ENCODE results near the gene FRMPD4.

FRMPD4 gene

GRCh38 chrX:12548341-12548740 is 410.1 kb downstream of the FRMPD4 start:
- DNase-seq (ENCODE audit: low spot score), result no peak
- no peaks in the 10 kb centered on the region for H3K4me1 Mint-ChIP-seq (ENCODE audit: low read depth)
- H3K9me3 Mint-ChIP-seq, result no peaks in the 10 kb centered on the region
- no peaks in the 10 kb centered on the region for H3K36me3 Mint-ChIP-seq (ENCODE audit: low read depth)
- no peak overlapping the region for H3K4me3 Mint-ChIP-seq
- H3K27ac Mint-ChIP-seq, result no peak overlapping the region
- H3K27me3 Mint-ChIP-seq (ENCODE audit: low read depth), result no peaks in the 10 kb centered on the region

GRCh38 chrX:12548746-12549145 is 410.5 kb downstream of the FRMPD4 start:
- H3K4me1 Mint-ChIP-seq (ENCODE audit: low read depth), result no peaks in the 10 kb centered on the region
- no peak overlapping the region for H3K27ac Mint-ChIP-seq
- no peak for DNase-seq (ENCODE audit: low spot score)
- no peaks in the 10 kb centered on the region for H3K27me3 Mint-ChIP-seq (ENCODE audit: low read depth)
- no peak overlapping the region for H3K4me3 Mint-ChIP-seq
- H3K36me3 Mint-ChIP-seq (ENCODE audit: low read depth), result no peaks in the 10 kb centered on the region
- H3K9me3 Mint-ChIP-seq, result no peaks in the 10 kb centered on the region

- Mint-ChIP-seq H3K4me3 (no peak overlapping the region), H3K9me3 (no peaks in the 10 kb centered on the region), H3K27me3 (ENCODE audit: low read depth) (no peaks in the 10 kb centered on the region), H3K36me3 (ENCODE audit: low read depth) (no peaks in the 10 kb centered on the region), H3K27ac (no peak overlapping the region), H3K4me1 (ENCODE audit: low read depth) (no peaks in the 10 kb centered on the region)
- no peak for DNase-seq (ENCODE audit: low spot score)
These were observed 415.9 kb downstream of the FRMPD4 start for GRCh38 chrX:12554206-12554605.

GRCh38 chrX:12563121-12563520 is 424.8 kb downstream of the FRMPD4 start:
- H3K36me3 Mint-ChIP-seq (ENCODE audit: low read depth), result no peaks in the 10 kb centered on the region
- no peaks in the 10 kb centered on the region for H3K9me3 Mint-ChIP-seq
- no peak for DNase-seq (ENCODE audit: low spot score)
- H3K4me3 Mint-ChIP-seq, result no peak overlapping the region
- H3K27ac Mint-ChIP-seq, result no peak overlapping the region
- H3K27me3 Mint-ChIP-seq (ENCODE audit: low read depth), result no peaks in the 10 kb centered on the region
- H3K4me1 Mint-ChIP-seq (ENCODE audit: low read depth), result no peaks in the 10 kb centered on the region

GRCh38 chrX:12564221-12564620 is 425.9 kb downstream of the FRMPD4 start:
- Mint-ChIP-seq H3K9me3 (no peaks in the 10 kb centered on the region), H3K4me1 (ENCODE audit: low read depth) (no peaks in the 10 kb centered on the region), H3K4me3 (no peak overlapping the region), H3K27me3 (ENCODE audit: low read depth) (no peaks in the 10 kb centered on the region), H3K36me3 (ENCODE audit: low read depth) (no peaks in the 10 kb centered on the region), H3K27ac (no peak overlapping the region)
- no peak for DNase-seq (ENCODE audit: low spot score)

GRCh38 chrX:12567857-12568256 is 429.6 kb downstream of the FRMPD4 start:
- H3K4me3 Mint-ChIP-seq, result no peak overlapping the region
- H3K4me1 Mint-ChIP-seq (ENCODE audit: low read depth), result no peaks in the 10 kb centered on the region
- H3K9me3 Mint-ChIP-seq, result no peaks in the 10 kb centered on the region
- no peaks in the 10 kb centered on the region for H3K36me3 Mint-ChIP-seq (ENCODE audit: low read depth)
- no peak for DNase-seq (ENCODE audit: low spot score)
- no peaks in the 10 kb centered on the region for H3K27me3 Mint-ChIP-seq (ENCODE audit: low read depth)
- H3K27ac Mint-ChIP-seq, result no peak overlapping the region

GRCh38 chrX:12570859-12571501 is 432.7 kb downstream of the FRMPD4 start:
- no peaks in the 10 kb centered on the region for H3K27me3 Mint-ChIP-seq (ENCODE audit: low read depth)
- H3K4me3 Mint-ChIP-seq, result no peak overlapping the region
- H3K4me1 Mint-ChIP-seq (ENCODE audit: low read depth), result no peaks in the 10 kb centered on the region
- H3K27ac Mint-ChIP-seq, result no peak overlapping the region
- no peaks in the 10 kb centered on the region for H3K36me3 Mint-ChIP-seq (ENCODE audit: low read depth)
- DNase-seq (ENCODE audit: low spot score), result no peak
- H3K9me3 Mint-ChIP-seq, result no peaks in the 10 kb centered on the region

- no peak for DNase-seq (ENCODE audit: low spot score)
- H3K4me1 Mint-ChIP-seq (ENCODE audit: low read depth), result no peaks in the 10 kb centered on the region
- no peaks in the 10 kb centered on the region for H3K9me3 Mint-ChIP-seq
- H3K27me3 Mint-ChIP-seq (ENCODE audit: low read depth), result no peaks in the 10 kb centered on the region
- no peak overlapping the region for H3K4me3 Mint-ChIP-seq
- H3K27ac Mint-ChIP-seq, result no peak overlapping the region
- no peaks in the 10 kb centered on the region for H3K36me3 Mint-ChIP-seq (ENCODE audit: low read depth)
These were observed 441.0 kb downstream of the FRMPD4 start for GRCh38 chrX:12579311-12579710.

GRCh38 chrX:12580548-12580947 is 442.3 kb downstream of the FRMPD4 start:
- no peak for DNase-seq (ENCODE audit: low spot score)
- Mint-ChIP-seq H3K36me3 (ENCODE audit: low read depth) (no peaks in the 10 kb centered on the region), H3K27ac (no peak overlapping the region)

GRCh38 chrX:12581546-12581945 is 443.3 kb downstream of the FRMPD4 start:
- Mint-ChIP-seq H3K9me3 (no peaks in the 10 kb centered on the region), H3K4me1 (ENCODE audit: low read depth) (no peaks in the 10 kb centered on the region), H3K27ac (no peak overlapping the region), H3K27me3 (ENCODE audit: low read depth) (no peaks in the 10 kb centered on the region), H3K36me3 (ENCODE audit: low read depth) (no peaks in the 10 kb centered on the region), H3K4me3 (no peak overlapping the region)
- DNase-seq (ENCODE audit: low spot score), result no peak

More at GRCh38 chrX:12580548-12580947, 442.3 kb downstream of the FRMPD4 start:
- no peak overlapping the region for H3K4me3 Mint-ChIP-seq
- H3K4me1 Mint-ChIP-seq (ENCODE audit: low read depth), result no peaks in the 10 kb centered on the region
- no peaks in the 10 kb centered on the region for H3K9me3 Mint-ChIP-seq
- no peaks in the 10 kb centered on the region for H3K27me3 Mint-ChIP-seq (ENCODE audit: low read depth)

- H3K27me3 Mint-ChIP-seq (ENCODE audit: low read depth), result no peaks in the 10 kb centered on the region
- no peak overlapping the region for H3K4me3 Mint-ChIP-seq
- no peaks in the 10 kb centered on the region for H3K9me3 Mint-ChIP-seq
- no peaks in the 10 kb centered on the region for H3K4me1 Mint-ChIP-seq (ENCODE audit: low read depth)
- no peak for DNase-seq (ENCODE audit: low spot score)
- H3K36me3 Mint-ChIP-seq (ENCODE audit: low read depth), result no peaks in the 10 kb centered on the region
- no peak overlapping the region for H3K27ac Mint-ChIP-seq
These were observed 444.4 kb downstream of the FRMPD4 start for GRCh38 chrX:12582649-12583048.

- DNase-seq (ENCODE audit: low spot score), result no peak
- H3K4me3 Mint-ChIP-seq, result no peak overlapping the region
- no peaks in the 10 kb centered on the region for H3K4me1 Mint-ChIP-seq (ENCODE audit: low read depth)
- H3K27me3 Mint-ChIP-seq (ENCODE audit: low read depth), result no peaks in the 10 kb centered on the region
- no peaks in the 10 kb centered on the region for H3K36me3 Mint-ChIP-seq (ENCODE audit: low read depth)
- H3K9me3 Mint-ChIP-seq, result no peaks in the 10 kb centered on the region
- H3K27ac Mint-ChIP-seq, result no peak overlapping the region
These were observed 445.3 kb downstream of the FRMPD4 start for GRCh38 chrX:12583543-12583942.

- Mint-ChIP-seq H3K4me1 (ENCODE audit: low read depth) (no peaks in the 10 kb centered on the region), H3K27me3 (ENCODE audit: low read depth) (no peaks in the 10 kb centered on the region), H3K27ac (no peak overlapping the region), H3K36me3 (ENCODE audit: low read depth) (no peaks in the 10 kb centered on the region), H3K4me3 (no peak overlapping the region), H3K9me3 (no peaks in the 10 kb centered on the region)
- DNase-seq (ENCODE audit: low spot score), result no peak
These were observed 457.4 kb downstream of the FRMPD4 start for GRCh38 chrX:12595720-12596119.

GRCh38 chrX:12610079-12610478 is 471.8 kb downstream of the FRMPD4 start:
- Mint-ChIP-seq H3K9me3 (no peaks in the 10 kb centered on the region), H3K36me3 (ENCODE audit: low read depth) (no peaks in the 10 kb centered on the region), H3K27me3 (ENCODE audit: low read depth) (no peaks in the 10 kb centered on the region), H3K4me1 (ENCODE audit: low read depth) (no peaks in the 10 kb centered on the region), H3K27ac (no peak overlapping the region), H3K4me3 (no peak overlapping the region)
- DNase-seq (ENCODE audit: low spot score), result no peak

GRCh38 chrX:12611471-12611870 is 473.2 kb downstream of the FRMPD4 start:
- Mint-ChIP-seq H3K9me3 (no peaks in the 10 kb centered on the region), H3K27ac (no peak overlapping the region), H3K27me3 (ENCODE audit: low read depth) (no peaks in the 10 kb centered on the region), H3K4me3 (no peak overlapping the region), H3K36me3 (ENCODE audit: low read depth) (no peaks in the 10 kb centered on the region), H3K4me1 (ENCODE audit: low read depth) (no peaks in the 10 kb centered on the region)
- no peak for DNase-seq (ENCODE audit: low spot score)
